A673 (cell line): ENCODE measurements around the gene IRF2. TPM values are rescaled to one million over a fixed set of nuclear protein-coding genes. Genes with fewer than 3 reads are reported as not detected.

ENCODE experiments used
- BruUV-seq: library from RNA; stranded (reverse); fragments of 400-500 nt; replicated peaks from 2 replicates; lab custom pipeline; 2021; lab: Mats Ljungman, UMichigan
- CTCF ChIA-PET: fragments of 300-600 bp; sonication (Branson Sonifier 250); formaldehyde crosslinking; loops from one replicate; lab custom pipeline; 2022; ENCODE audit warnings: antibody characterized with exemption; lab: Charles Lee
- POLR2A ChIA-PET: fragments of 300-600 bp; sonication (Branson Sonifier 250); formaldehyde crosslinking; loops from one replicate; lab custom pipeline; 2022; ENCODE audit warnings: antibody characterized with exemption; ENCODE audit not compliant: low non-redundant PET; lab: Charles Lee
- DNase-seq: peaks from one replicate; pipeline ENCODE4 v3.0.0-alpha.2; 2015; ENCODE audit warnings: low spot score
- H3K27ac ChIP-seq: fragments of 200-600 bp; sonication (generic); 2 replicates; pipeline ENCODE4 v1.5.1; 2016; ENCODE audit warnings: mixed run types, low read depth, mild to moderate bottlenecking, mixed read lengths, antibody characterized with exemption, low read length; ENCODE audit not compliant: poor library complexity, severe bottlenecking
- H3K27me3 ChIP-seq: fragments of 200-600 bp; sonication (generic); replicated peaks from 2 replicates; pipeline ENCODE4 v1.6.1; 2017; ENCODE audit warnings: mixed run types, low read depth, mild to moderate bottlenecking, mixed read lengths, antibody characterized with exemption, low read length; ENCODE audit not compliant: insufficient read depth, poor library complexity
- H3K36me3 ChIP-seq: fragments of 200-600 bp; sonication (generic); 2 replicates; pipeline ENCODE4 v1.6.1; 2016; ENCODE audit warnings: mixed run types, mild to moderate bottlenecking, mixed read lengths, antibody characterized with exemption, low read length; ENCODE audit not compliant: insufficient read depth, poor library complexity, severe bottlenecking
- H3K4me1 ChIP-seq: fragments of 200-600 bp; sonication (generic); 2 replicates; pipeline ENCODE4 v1.6.1; 2017; ENCODE audit warnings: mixed run types, mild to moderate bottlenecking, mixed read lengths, antibody characterized with exemption, low read length; ENCODE audit not compliant: insufficient read depth, poor library complexity, severe bottlenecking
- H3K4me3 ChIP-seq: fragments of 200-600 bp; sonication (generic); 2 replicates; pipeline ENCODE4 v1.5.1; 2016; ENCODE audit warnings: low read depth, mixed run types, mild to moderate bottlenecking, mixed read lengths, low read length; ENCODE audit not compliant: poor library complexity, severe bottlenecking
- H3K9me3 ChIP-seq: fragments of 200-600 bp; sonication (generic); 2 replicates; pipeline ENCODE4 v1.6.1; 2016; ENCODE audit warnings: mixed run types, low read depth, mild to moderate bottlenecking, mixed read lengths, antibody characterized with exemption, low read length; ENCODE audit not compliant: poor library complexity, severe bottlenecking
- CTCF ChIP-seq: fragments of 300-800, 200-600 bp; sonication (generic); conservative IDR thresholded peaks from 2 replicates; pipeline ENCODE4 v1.5.1; 2017; ENCODE audit warnings: low read depth, mild to moderate bottlenecking, antibody characterized with exemption, low read length, moderate library complexity, mixed read lengths
- EZH2 ChIP-seq: fragments of 200-600 bp; sonication (generic); IDR thresholded peaks from 2 replicates; pipeline ENCODE4 v1.6.1; 2017; ENCODE audit warnings: borderline replicate concordance, low read depth, mild to moderate bottlenecking, mixed read lengths, antibody characterized with exemption, low read length; ENCODE audit not compliant: poor library complexity, severe bottlenecking
- intact Hi-C: fragments of 100-400 bp; cut with micrococcal nuclease; formaldehyde crosslinking; loops from one replicate; pipeline ENCODE4 v1.10.0; 2022; ENCODE audit not compliant: unreplicated experiment
- total RNA-seq: library from RNA; stranded (reverse); gene quantifications from 2 replicates; pipeline ENCODE4 v1.2.3, GENCODE V29; 2021

IRF2 gene
- total RNA-seq, 1 experiment from 2014 or later = 28.2 TPM

DNA sequence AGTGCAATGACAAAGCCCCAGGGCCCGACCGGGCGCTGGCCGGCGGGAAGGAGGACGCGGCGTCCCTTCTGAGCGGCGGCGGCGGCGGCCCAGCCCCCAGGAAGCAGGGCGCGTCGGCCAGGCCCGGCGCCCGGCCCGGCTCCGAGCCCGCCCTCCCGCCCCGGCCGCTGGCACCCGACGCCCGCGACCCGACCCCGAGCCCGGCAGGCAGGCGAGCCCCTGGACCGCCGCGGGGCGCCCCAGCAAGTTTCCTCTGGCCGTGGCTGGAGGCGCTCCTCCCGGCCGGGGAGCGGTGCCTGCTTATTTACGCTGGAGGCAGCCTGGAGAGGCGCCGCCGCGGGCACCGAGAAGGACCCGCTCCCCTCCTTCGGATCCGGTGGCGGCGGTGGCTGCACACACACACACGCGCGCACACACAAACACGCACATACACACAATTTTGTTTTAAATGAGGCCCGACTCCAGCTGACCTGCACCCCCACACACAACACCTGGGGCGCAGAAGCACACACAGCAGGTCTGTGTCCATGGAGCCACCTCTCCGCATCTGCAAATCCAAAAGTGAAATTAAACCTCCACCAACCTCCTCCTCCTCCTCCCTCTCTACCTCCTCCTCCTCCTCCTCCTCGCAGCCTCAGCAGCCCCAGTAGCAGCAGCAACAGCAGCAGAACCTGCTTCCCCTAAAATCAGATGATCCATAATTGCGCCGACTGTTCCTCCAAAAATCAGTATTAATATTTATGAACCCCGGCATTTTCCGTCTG, 669 bp downstream of the IRF2 start:
- Histone ChIP-seq H3K27ac (peak overlapping the region; percentile 91), H3K4me1 (peaks cover 8% of the 10 kb centered on the region), H3K27me3 (no peaks in the 10 kb centered on the region), H3K9me3 (no peaks in the 10 kb centered on the region), H3K36me3 (no peaks in the 10 kb centered on the region), H3K4me3 (peak overlapping the region; percentile 91)
- intact Hi-C loops = loop anchor here (1.0 to 2.0 kb wide), 4 partner anchors 65 to 206 kb away; partner anchors contain the start of genes CASP3 and PRIMPOL
- POLR2A ChIA-PET = interaction anchor here (0.5 to 1.0 kb wide), 3 partner anchors 41 to 208 kb away, joined by 4 to 11 read pairs (median 11); no protein-coding TSS in a partner anchor
- TF ChIP-seq CTCF (no peak), EZH2 (no peak)
- peak; percentile 58 for DNase-seq
- BruUV-seq = no TSS peak
- CTCF ChIA-PET = interaction anchor here (1.0 kb wide), 1 partner anchor 209 kb away, joined by 4 read pairs; no protein-coding TSS in a partner anchor

DNA sequence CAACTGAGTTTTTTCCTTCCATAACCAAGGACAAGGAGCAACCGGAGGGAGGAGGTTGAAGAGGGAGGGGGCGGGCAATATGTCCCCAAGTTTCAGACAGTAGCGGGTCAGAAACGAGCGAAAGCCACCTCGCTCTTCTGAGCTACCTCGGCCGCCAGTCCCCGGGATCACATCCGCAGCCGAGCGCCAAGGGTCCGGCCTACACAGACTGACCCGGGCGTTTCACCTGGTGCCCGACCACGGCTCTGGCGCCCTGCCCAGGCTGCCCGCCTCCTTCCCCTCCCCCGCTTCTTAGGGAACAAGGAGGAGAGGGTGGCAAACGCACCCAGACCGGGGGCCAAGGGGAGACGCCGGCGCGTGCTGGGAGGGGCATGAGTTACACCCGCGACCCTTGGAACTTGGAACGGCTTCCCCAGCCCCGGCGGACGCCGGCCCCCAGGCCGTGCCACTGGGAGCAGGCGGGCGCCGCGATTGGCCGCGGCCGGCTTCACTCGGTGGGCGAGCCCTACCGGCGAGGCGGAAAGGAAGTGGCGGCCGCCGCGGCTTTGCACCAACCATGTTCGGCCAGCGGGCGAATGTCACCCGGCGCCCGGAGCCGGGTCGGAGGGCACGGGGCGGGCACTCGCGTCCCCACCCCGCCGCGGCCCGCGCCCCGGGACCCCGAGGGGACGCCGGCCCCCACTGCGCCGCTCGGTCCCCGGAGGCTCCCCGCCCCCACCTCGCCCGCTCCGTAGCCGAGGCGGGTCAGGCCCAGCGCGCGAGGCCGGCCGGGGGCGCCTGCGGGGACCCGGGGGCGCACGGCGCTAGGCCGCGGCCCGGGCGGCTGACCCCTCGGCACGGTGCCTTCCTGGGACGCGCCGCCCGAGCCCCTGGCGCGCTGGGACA, 1.5 kb downstream of the IRF2 start:
- BruUV-seq = no TSS peak
- POLR2A ChIA-PET = no interaction called here
- CTCF ChIA-PET = no interaction called here

More for the DNA sequence above, 1.5 kb downstream of the IRF2 start:
- DNase-seq = peak; percentile 51
- Histone ChIP-seq H3K9me3 (no peaks in the 10 kb centered on the region), H3K36me3 (no peaks in the 10 kb centered on the region), H3K4me1 (peaks cover 8% of the 10 kb centered on the region), H3K4me3 (peak overlapping the region; percentile 91), H3K27ac (peak overlapping the region; percentile 91), H3K27me3 (no peaks in the 10 kb centered on the region)
- intact Hi-C loops = loop anchor here (1.0 kb wide), 1 partner anchor 101 kb away; no protein-coding TSS in a partner anchor
- TF ChIP-seq EZH2 (no peak), CTCF (no peak)
